Measurements from ENCODE around the gene TCEAL9. TPM values are rescaled to one million over a fixed set of nuclear protein-coding genes. Genes with fewer than 3 reads are reported as not detected.

TCEAL9 gene
- total RNA-seq, 1 experiment from 2014 or later = 44.9 TPM

DNA sequence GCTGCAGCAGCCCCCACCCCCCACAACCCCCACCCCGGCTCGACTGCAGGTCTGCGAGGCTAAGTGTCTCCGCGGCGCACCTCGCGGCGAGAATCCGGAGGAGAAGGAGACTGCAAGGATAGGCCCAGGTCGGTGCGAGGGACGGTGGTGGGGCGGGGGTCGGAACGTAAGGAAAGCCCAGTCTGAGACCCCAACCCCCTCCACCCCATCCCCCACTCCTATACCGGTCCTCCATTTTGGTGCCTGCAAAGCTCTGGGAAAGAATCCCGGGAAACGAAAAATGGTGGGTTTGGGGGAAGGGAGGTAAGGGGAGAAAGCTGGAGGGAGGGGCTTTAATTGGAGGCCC is 20.6 kb downstream of the TCEAL9 start:
- Mint-ChIP-seq H3K4me3 (ENCODE audit: unreplicated experiment) (peak overlapping the region; percentile 86), H3K27ac (ENCODE audit: unreplicated experiment) (peak overlapping the region; percentile 82), H3K36me3 (ENCODE audit: insufficient read depth, unreplicated experiment) (peaks cover 29% of the 10 kb centered on the region), H3K4me1 (ENCODE audit: low read depth, unreplicated experiment) (peaks cover 5% of the 10 kb centered on the region), H3K9me3 (ENCODE audit: unreplicated experiment) (no peaks in the 10 kb centered on the region), H3K27me3 (ENCODE audit: insufficient read depth, unreplicated experiment) (no peaks in the 10 kb centered on the region)
- Histone ChIP-seq H3K27me3 (replicated peaks; ENCODE audit: control insufficient read depth, insufficient read depth, low read length) (no peaks in the 10 kb centered on the region), H3K4me1 (no peaks in the 10 kb centered on the region), H3K4me3 (ENCODE audit: low read depth, low read length) (peak overlapping the region; percentile 79), H3K36me3 (ENCODE audit: control insufficient read depth, insufficient read depth, low read length) (no peaks in the 10 kb centered on the region), H3K9me3 (no peaks in the 10 kb centered on the region)
- TF ChIP-seq, protein P1, sequence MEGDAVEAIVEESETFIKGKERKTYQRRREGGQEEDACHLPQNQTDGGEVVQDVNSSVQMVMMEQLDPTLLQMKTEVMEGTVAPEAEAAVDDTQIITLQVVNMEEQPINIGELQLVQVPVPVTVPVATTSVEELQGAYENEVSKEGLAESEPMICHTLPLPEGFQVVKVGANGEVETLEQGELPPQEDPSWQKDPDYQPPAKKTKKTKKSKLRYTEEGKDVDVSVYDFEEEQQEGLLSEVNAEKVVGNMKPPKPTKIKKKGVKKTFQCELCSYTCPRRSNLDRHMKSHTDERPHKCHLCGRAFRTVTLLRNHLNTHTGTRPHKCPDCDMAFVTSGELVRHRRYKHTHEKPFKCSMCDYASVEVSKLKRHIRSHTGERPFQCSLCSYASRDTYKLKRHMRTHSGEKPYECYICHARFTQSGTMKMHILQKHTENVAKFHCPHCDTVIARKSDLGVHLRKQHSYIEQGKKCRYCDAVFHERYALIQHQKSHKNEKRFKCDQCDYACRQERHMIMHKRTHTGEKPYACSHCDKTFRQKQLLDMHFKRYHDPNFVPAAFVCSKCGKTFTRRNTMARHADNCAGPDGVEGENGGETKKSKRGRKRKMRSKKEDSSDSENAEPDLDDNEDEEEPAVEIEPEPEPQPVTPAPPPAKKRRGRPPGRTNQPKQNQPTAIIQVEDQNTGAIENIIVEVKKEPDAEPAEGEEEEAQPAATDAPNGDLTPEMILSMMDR (IDR thresholded peaks at IDR 0.05; ENCODE audit: insufficient read depth in 1 of 2, low read depth in 1 of 2, low read length in 1 of 2, severe bottlenecking in 1 of 2, unreplicated experiment in 1 of 2) = no peak
- POLR2A ChIA-PET = interaction anchor here (0.6 to 2.2 kb wide), 3 partner anchors 15 to 160 kb away, joined by 4 to 12 read pairs (median 4); partner anchors contain the start of gene TCEAL9
- intact Hi-C loops (cut with micrococcal nuclease; ENCODE audit: unreplicated experiment) = loop anchor here (1.0 to 5.0 kb wide), 2 partner anchors 15 to 35 kb away; no protein-coding TSS in a partner anchor
- CTCF ChIA-PET = interaction anchor here (0.6 kb wide), 1 partner anchor 513 kb away, joined by 5 read pairs; no protein-coding TSS in a partner anchor
- no TSS peak for BruUV-seq (replicated peaks)
- DNase-seq = peak; percentile 17 to 22

DNA sequence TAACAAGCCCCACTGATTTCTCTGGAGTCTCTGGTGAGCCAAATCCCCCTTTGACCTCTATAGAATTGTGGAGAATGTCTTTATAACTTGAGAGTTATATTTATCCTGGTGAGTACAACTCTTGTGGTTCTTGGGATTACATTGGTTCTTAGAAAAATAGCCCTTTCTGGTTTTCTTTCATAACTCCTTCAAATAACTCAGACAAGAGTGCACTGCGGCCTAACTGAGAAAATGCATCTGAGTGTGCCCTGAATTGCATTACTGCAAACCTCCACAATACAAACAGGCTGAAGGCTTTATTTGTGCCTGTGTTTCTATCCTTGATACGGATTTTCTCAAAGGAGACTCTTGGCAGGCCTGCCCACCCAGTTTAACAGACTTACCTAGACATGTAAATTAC is 22.7 kb downstream of the TCEAL9 start:
- peaks cover 9% of the 10 kb centered on the region for H3K4me1 Mint-ChIP-seq (ENCODE audit: low read depth, unreplicated experiment)
- H3K36me3 Mint-ChIP-seq (ENCODE audit: insufficient read depth, unreplicated experiment) = peaks cover 29% of the 10 kb centered on the region
- H3K9me3 ChIP-seq = no peaks in the 10 kb centered on the region
- no TSS peak for BruUV-seq (replicated peaks)
- ChIA-PET CTCF (no interaction called here), POLR2A (no interaction called here)
- TF ChIP-seq, protein P1 (IDR thresholded peaks at IDR 0.05; ENCODE audit: insufficient read depth in 1 of 2, low read depth in 1 of 2, low read length in 1 of 2, severe bottlenecking in 1 of 2, unreplicated experiment in 1 of 2) = no peak
- no peaks in the 10 kb centered on the region for H3K27me3 Mint-ChIP-seq (ENCODE audit: insufficient read depth, unreplicated experiment)
- DNase-seq = no peak
- peak overlapping the region; percentile 35 for H3K4me3 Mint-ChIP-seq (ENCODE audit: unreplicated experiment)
- H3K4me3 ChIP-seq (ENCODE audit: low read depth, low read length) = no peak overlapping the region
- H3K4me1 ChIP-seq = peaks cover under 1% of the 10 kb centered on the region; the same call in 1 of the 2 replicates
- H3K9me3 Mint-ChIP-seq (ENCODE audit: unreplicated experiment) = no peaks in the 10 kb centered on the region
- H3K36me3 ChIP-seq (ENCODE audit: control insufficient read depth, insufficient read depth, low read length) = no peaks in the 10 kb centered on the region
- no peaks in the 10 kb centered on the region for H3K27me3 ChIP-seq (replicated peaks; ENCODE audit: control insufficient read depth, insufficient read depth, low read length)
- no peak overlapping the region for H3K27ac Mint-ChIP-seq (ENCODE audit: unreplicated experiment)
- intact Hi-C loops (cut with micrococcal nuclease; ENCODE audit: unreplicated experiment) = loop anchor here (5.0 kb wide), 1 partner anchor 37 kb away; no protein-coding TSS in a partner anchor

DNA sequence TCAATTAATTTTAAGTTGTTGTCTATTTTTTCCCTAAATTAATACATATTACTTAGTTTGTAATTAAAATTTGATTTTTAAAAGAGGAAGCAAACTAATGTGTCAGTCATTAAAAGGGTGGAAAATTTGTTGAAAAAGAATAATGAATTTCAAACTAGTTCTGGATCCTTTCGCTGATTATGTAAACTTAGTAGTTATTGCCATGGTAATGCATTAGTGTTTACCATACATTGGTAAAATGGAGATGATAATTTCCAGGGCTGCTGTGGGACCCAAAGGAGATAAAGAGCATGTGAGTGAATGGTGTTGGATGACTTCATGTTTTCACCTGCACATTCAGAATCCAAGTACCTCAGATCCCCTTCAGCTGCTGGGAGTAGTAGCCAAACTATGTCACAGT is 26.6 kb downstream of the TCEAL9 start:
- DNase-seq = no peak
- Mint-ChIP-seq H3K27me3 (ENCODE audit: insufficient read depth, unreplicated experiment) (no peaks in the 10 kb centered on the region), H3K4me1 (ENCODE audit: low read depth, unreplicated experiment) (peaks cover 6% of the 10 kb centered on the region), H3K9me3 (ENCODE audit: unreplicated experiment) (no peaks in the 10 kb centered on the region), H3K4me3 (ENCODE audit: unreplicated experiment) (no peak overlapping the region), H3K36me3 (ENCODE audit: insufficient read depth, unreplicated experiment) (peaks cover 10% of the 10 kb centered on the region), H3K27ac (ENCODE audit: unreplicated experiment) (no peak overlapping the region)
- Histone ChIP-seq H3K9me3 (no peaks in the 10 kb centered on the region), H3K36me3 (ENCODE audit: control insufficient read depth, insufficient read depth, low read length) (no peaks in the 10 kb centered on the region), H3K4me3 (ENCODE audit: low read depth, low read length) (no peak overlapping the region), H3K27me3 (replicated peaks; ENCODE audit: control insufficient read depth, insufficient read depth, low read length) (no peaks in the 10 kb centered on the region), H3K4me1 (peaks cover 4% of the 10 kb centered on the region; the same call in 1 of the 2 replicates)
- ChIA-PET CTCF (no interaction called here), POLR2A (no interaction called here)
- intact Hi-C loops (cut with micrococcal nuclease; ENCODE audit: unreplicated experiment) = no loop called here
- no TSS peak for BruUV-seq (replicated peaks)
- TF ChIP-seq, protein P1 (IDR thresholded peaks at IDR 0.05; ENCODE audit: insufficient read depth in 1 of 2, low read depth in 1 of 2, low read length in 1 of 2, severe bottlenecking in 1 of 2, unreplicated experiment in 1 of 2) = no peak

Measured in Caco-2 (cell line).